NCI-H1436 treated with DMSO at 0.1 percent for 48 hours (cell line): ENCODE results near the gene GRIP1.
A peak's percentile ranks its signal among the peaks of the same experiment; 100 is the strongest.
"Not testable (repeated sequence)": the region's sequence is repeated elsewhere in the genome, so short reads cannot be mapped to it uniquely, and the experiment has no call there.

Source experiments
- DNase-seq: peaks from one replicate; lab custom pipeline; 2025; lab: John Stamatoyannopoulos, UW

GRIP1 gene

GRCh38 chr12:66323017-66323416, 355.9 kb downstream of the GRIP1 start:
- no peak for DNase-seq

GRCh38 chr12:66321435-66321834, 357.4 kb downstream of the GRIP1 start:
- no peak for DNase-seq

DNA sequence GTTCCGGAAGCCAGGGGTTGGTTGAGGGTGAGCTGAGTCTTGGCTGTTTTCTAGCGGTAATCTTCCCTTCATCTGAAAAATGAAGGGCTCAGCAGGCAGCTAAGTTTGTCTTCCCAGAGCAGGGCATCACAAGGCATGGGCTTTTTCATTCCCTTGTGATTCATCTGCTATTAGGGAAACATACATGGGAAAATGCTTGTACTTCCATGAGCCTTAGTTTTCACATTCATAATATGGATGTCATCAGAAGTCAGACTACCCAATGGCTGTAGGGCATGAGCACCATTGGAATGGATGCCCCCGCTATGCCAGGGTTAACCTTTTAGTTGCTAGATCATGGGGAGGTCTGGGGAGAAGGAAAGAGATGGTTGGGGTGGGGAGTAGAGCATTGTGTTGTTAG, 357.9 kb downstream of the GRIP1 start:
- no peak for DNase-seq

DNA sequence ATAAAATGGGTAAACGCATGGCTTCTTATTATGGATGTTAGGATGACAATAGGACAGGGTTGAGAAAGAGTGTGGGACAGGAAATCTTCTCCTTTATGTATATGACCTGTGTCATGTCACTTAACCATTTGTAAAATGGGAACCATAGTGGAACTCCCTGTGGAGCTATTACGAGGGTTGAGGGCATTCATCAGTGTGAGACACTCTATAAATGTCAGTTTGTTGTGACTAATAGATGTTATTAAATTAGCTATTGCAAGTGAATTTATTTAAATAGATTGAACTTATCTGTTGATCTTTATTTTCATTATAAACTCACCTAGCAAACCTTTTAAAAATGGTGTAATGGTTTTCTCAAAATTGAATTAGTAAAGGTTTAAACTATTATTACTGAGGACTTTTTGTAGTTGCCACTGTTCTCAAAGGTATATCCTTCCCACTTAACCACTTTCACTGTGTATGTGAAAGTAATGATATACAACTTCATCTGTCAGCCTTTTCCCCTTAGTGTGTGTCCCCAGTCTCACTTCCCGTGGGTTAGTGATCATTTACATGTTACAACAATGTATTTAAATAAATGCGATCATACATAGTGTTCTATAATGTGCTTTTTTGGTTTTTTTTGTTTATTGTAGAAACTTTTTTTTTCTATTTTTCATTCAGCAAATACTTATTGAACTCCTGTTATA, 359.5 kb downstream of the GRIP1 start:
- DNase-seq = no peak

DNA sequence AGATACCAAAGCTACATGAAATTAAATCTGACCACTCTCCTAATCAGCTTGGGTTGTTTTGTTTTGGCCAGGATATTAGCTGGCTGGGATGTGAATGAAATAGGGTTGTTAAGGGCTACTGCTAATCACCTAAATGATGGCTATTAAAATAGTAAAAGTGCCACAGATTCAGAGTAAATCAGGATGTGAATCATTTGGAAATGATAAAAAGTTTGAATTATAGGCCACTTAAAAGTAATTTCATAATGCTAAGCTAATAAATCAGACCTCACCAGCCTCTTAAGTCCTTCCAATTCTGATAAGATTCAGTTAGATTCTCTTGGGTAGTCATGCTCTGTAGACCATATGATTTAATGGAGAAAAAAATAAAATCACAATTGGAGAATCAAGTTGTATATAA, 364.6 kb downstream of the GRIP1 start:
- DNase-seq = no peak

- DNase-seq = no peak
Measured at GRCh38 chr12:66312189-66312588, 366.7 kb downstream of the GRIP1 start.

- no peak for DNase-seq
Measured at GRCh38 chr12:66309606-66310005, 369.3 kb downstream of the GRIP1 start.

- no peak for DNase-seq
Measured at GRCh38 chr12:66304296-66304900, 374.5 kb downstream of the GRIP1 start.

GRCh38 chr12:66303316-66303804, 375.5 kb downstream of the GRIP1 start:
- not testable (repeated sequence) for DNase-seq

GRCh38 chr12:66302827-66303169, 376.1 kb downstream of the GRIP1 start:
- DNase-seq = no peak

GRCh38 chr12:66301944-66302826, 376.7 kb downstream of the GRIP1 start, which contains the start of gene HELB:
Gene HELB (plus strand): TSS chr12:66302493. CDS start chr12:66302604, 111 bp downstream.
- DNase-seq = peak; percentile 73

GRCh38 chr12:66297923-66298322, 381.0 kb downstream of the GRIP1 start:
- DNase-seq = no peak
